HEK293 (cell line): ENCODE measurements around the gene PPP2CA.
A peak's percentile ranks its signal among the peaks of the same experiment; 100 is the strongest.

Experiments used
- CTCF ChIA-PET: fragments of 350-600 bp; formaldehyde crosslinking; extraction: SDS; loops from one replicate; lab custom pipeline; 2021; ENCODE audit warnings: antibody characterized with exemption; lab: Yijun Ruan, JAX
- POLR2A ChIA-PET: fragments of 300-600 bp; formaldehyde crosslinking; extraction: SDS; loops from one replicate; lab custom pipeline; 2020; ENCODE audit warnings: antibody characterized with exemption, inconsistent platforms; lab: Yijun Ruan, JAX
- H3K27ac ChIP-seq: fragments of 200-500 bp; sonication (Bioruptor generic); 2 replicates; pipeline ENCODE4 v1.5.1; 2014; ENCODE audit warnings: low read depth, low read length, control low read depth, inconsistent platforms; ENCODE audit errors: extremely low read depth
- H3K36me3 ChIP-seq, 2 experiments: fragments of 200-500 bp in 1 of 2; sonication (Bioruptor generic) in 1 of 2; 1 replicate in 1 of 2; 2 replicates in 1 of 2; pipeline ENCODE4 v1.5.1; 2014 to 2017; ENCODE audit warnings: inconsistent platforms in 2 of 2, low read length in 2 of 2; ENCODE audit not compliant: control insufficient read depth in 2 of 2, insufficient read depth in 1 of 2
- H3K4me1 ChIP-seq: fragments of 200-500 bp; sonication (Bioruptor generic); 2 replicates; pipeline ENCODE4 v1.5.1; 2014; ENCODE audit warnings: mild to moderate bottlenecking, low read length, inconsistent platforms; ENCODE audit not compliant: control insufficient read depth, insufficient read depth
- H3K4me3 ChIP-seq: 2 replicates; pipeline ENCODE4 v1.5.1; 2011; ENCODE audit warnings: low read depth, mild to moderate bottlenecking, control low read depth, low read length, moderate library complexity
- H3K9me3 ChIP-seq: fragments of 200-500 bp; sonication (Bioruptor generic); 2 replicates; pipeline ENCODE4 v1.5.1; 2014; ENCODE audit warnings: low read depth, low read length, inconsistent platforms; ENCODE audit not compliant: control insufficient read depth, insufficient read depth
- GLI4 ChIP-seq: fragments of 450-650 bp; formaldehyde crosslinking; IDR thresholded peaks from 2 replicates; pipeline ENCODE4 v1.5.1; 2016; ENCODE audit warnings: missing biosample characterization, missing genetic modification characterization
- GLIS1 ChIP-seq: fragments of 450-650 bp; formaldehyde crosslinking; IDR thresholded peaks from 2 replicates; pipeline ENCODE4 v1.5.1; 2016; ENCODE audit warnings: missing biosample characterization, missing genetic modification characterization
- GLIS2 ChIP-seq: fragments of 450-650 bp; formaldehyde crosslinking; IDR thresholded peaks from 2 replicates; pipeline ENCODE4 v1.5.1; 2016; ENCODE audit warnings: missing biosample characterization, missing genetic modification characterization
- OSR2 ChIP-seq: fragments of 450-650 bp; formaldehyde crosslinking; IDR thresholded peaks from 2 replicates; pipeline ENCODE4 v1.5.1; 2016; ENCODE audit warnings: missing biosample characterization, missing genetic modification characterization
- PRDM1 ChIP-seq: fragments of 450-650 bp; formaldehyde crosslinking; IDR thresholded peaks from 2 replicates; pipeline ENCODE4; 2016; ENCODE audit warnings: missing biosample characterization, missing genetic modification characterization
- REPIN1 ChIP-seq: fragments of 450-650 bp; formaldehyde crosslinking; IDR thresholded peaks from 2 replicates; pipeline ENCODE4 v1.5.1; 2017; ENCODE audit warnings: missing biosample characterization, missing genetic modification characterization, low read depth
- ZBTB17 ChIP-seq: fragments of 450-650 bp; formaldehyde crosslinking; IDR thresholded peaks from 2 replicates; pipeline ENCODE4 v1.5.1; 2016; ENCODE audit warnings: missing biosample characterization, missing genetic modification characterization
- ZIC2 ChIP-seq: fragments of 450-650 bp; formaldehyde crosslinking; IDR thresholded peaks from 2 replicates; pipeline ENCODE4 v1.5.1; 2016; ENCODE audit warnings: missing biosample characterization, missing genetic modification characterization
- ZNF121 ChIP-seq: fragments of 450-650 bp; formaldehyde crosslinking; IDR thresholded peaks from 2 replicates; pipeline ENCODE4 v1.5.1; 2016; ENCODE audit warnings: missing biosample characterization, missing genetic modification characterization
- ZNF132 ChIP-seq: fragments of 450-650 bp; formaldehyde crosslinking; IDR thresholded peaks from 2 replicates; pipeline ENCODE4 v1.5.1; 2017; ENCODE audit warnings: missing biosample characterization, missing genetic modification characterization, borderline replicate concordance
- ZNF335 ChIP-seq: fragments of 450-650 bp; formaldehyde crosslinking; conservative IDR thresholded peaks from 2 replicates; pipeline ENCODE4 v1.5.1; 2016; ENCODE audit warnings: missing biosample characterization, missing genetic modification characterization
- ZNF366 ChIP-seq: fragments of 450-650 bp; formaldehyde crosslinking; conservative IDR thresholded peaks from 2 replicates; pipeline ENCODE4 v1.5.1; 2016; ENCODE audit warnings: missing biosample characterization, missing genetic modification characterization
- ZNF423 ChIP-seq: fragments of 450-650 bp; formaldehyde crosslinking; IDR thresholded peaks from 2 replicates; pipeline ENCODE4 v1.5.1; 2016; ENCODE audit warnings: missing biosample characterization, missing genetic modification characterization
- ZNF521 ChIP-seq: fragments of 450-650 bp; formaldehyde crosslinking; IDR thresholded peaks from 2 replicates; pipeline ENCODE4 v1.5.1; 2017; ENCODE audit warnings: missing biosample characterization, mild to moderate bottlenecking, missing genetic modification characterization
- ZNF560 ChIP-seq: fragments of 450-650 bp; formaldehyde crosslinking; IDR thresholded peaks from 2 replicates; pipeline ENCODE4 v1.5.1; 2017; ENCODE audit warnings: missing biosample characterization, missing genetic modification characterization, borderline replicate concordance
- ZNF600 ChIP-seq: fragments of 450-650 bp; formaldehyde crosslinking; IDR thresholded peaks from 2 replicates; pipeline ENCODE4 v1.5.1; 2016; ENCODE audit warnings: missing biosample characterization, missing genetic modification characterization
- ZNF658 ChIP-seq: fragments of 450-650 bp; formaldehyde crosslinking; IDR thresholded peaks from 2 replicates; pipeline ENCODE4; 2016; ENCODE audit warnings: missing biosample characterization, missing genetic modification characterization
- ZNF660 ChIP-seq: fragments of 450-650 bp; IDR thresholded peaks from 2 replicates; pipeline ENCODE4 v1.5.1; 2018; ENCODE audit warnings: missing biosample characterization, mild to moderate bottlenecking, missing genetic modification characterization

The PPP2CA gene

DNA sequence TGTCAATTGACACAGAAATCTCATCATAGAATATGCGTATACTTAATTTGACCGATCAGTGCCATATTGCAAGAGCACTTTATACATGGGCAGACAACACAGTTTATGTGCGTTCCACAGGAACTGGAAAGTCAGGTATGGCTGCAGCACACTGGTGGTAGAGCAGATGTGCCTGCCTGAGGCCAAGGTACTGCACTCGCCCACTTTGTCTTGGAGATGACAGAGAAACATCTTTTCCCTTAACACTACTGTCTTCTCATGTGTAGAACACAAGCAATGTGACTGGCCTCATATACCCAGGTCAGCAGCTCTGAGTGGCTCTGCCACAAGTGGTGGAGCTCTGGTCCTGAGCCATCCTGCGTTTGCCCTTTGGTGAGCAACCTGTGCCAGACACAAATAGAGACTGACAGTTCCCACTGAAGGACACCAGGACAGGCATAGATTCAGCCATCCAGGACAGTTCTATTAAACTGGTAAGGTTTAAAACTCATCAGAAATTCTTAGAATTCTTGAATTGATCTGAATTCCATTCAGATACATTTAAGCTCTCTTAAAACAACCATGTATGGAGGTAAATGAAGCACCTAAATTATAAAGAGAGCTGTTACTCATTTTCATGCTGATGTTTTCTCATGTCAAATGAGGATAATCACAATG is 21.0 kb upstream of the PPP2CA start:
- no peaks in the 10 kb centered on the region for H3K9me3 ChIP-seq
- CTCF ChIA-PET: interaction anchor here (0.6 to 1.2 kb wide), 2 partner anchors 10 to 18 kb away, joined by 4 to 5 read pairs; no protein-coding TSS in a partner anchor
- no peaks in the 10 kb centered on the region for H3K36me3 ChIP-seq
- no peaks in the 10 kb centered on the region for H3K4me1 ChIP-seq
- 0 out of 2 replicates have a peak, but pooled peaks have one; percentile 20 for TF ChIP-seq ZNF335 (tag by site-specific recombination)
- TF ChIP-seq ZNF521: no peak
- POLR2A ChIA-PET: interaction anchor here (0.6 to 2.6 kb wide), 2 partner anchors 16 to 21 kb away, joined by 4 to 14 read pairs; partner anchors contain the start of gene PPP2CA
- H3K27ac ChIP-seq: no peak overlapping the region
- H3K4me3 ChIP-seq: no peak overlapping the region

- POLR2A ChIA-PET: interaction anchor here (0.8 to 4.9 kb wide), 4 partner anchors 10 to 32 kb away, joined by 3 to 47 read pairs (median 4); partner anchors contain the start of gene PPP2CA
- H3K36me3 ChIP-seq: no peaks in the 10 kb centered on the region
- TF ChIP-seq ZNF121 (tag by site-specific recombination) (peak; percentile 91), ZNF658 (no peak), ZNF560 (tag by site-specific recombination) (no peak)
- TF ChIP-seq, all 188 proteins: peak for 1
- H3K4me1 ChIP-seq: no peaks in the 10 kb centered on the region
- H3K9me3 ChIP-seq: no peaks in the 10 kb centered on the region
- H3K27ac ChIP-seq: no peak overlapping the region
- CTCF ChIA-PET: interaction anchor here (1.0 to 2.5 kb wide), 2 partner anchors 44 to 206 kb away, joined by 3 to 6 read pairs; no protein-coding TSS in a partner anchor
- no peak overlapping the region for H3K4me3 ChIP-seq
Measured at GRCh38 chr5:134245692-134246091, 19.8 kb upstream of the PPP2CA start.

DNA sequence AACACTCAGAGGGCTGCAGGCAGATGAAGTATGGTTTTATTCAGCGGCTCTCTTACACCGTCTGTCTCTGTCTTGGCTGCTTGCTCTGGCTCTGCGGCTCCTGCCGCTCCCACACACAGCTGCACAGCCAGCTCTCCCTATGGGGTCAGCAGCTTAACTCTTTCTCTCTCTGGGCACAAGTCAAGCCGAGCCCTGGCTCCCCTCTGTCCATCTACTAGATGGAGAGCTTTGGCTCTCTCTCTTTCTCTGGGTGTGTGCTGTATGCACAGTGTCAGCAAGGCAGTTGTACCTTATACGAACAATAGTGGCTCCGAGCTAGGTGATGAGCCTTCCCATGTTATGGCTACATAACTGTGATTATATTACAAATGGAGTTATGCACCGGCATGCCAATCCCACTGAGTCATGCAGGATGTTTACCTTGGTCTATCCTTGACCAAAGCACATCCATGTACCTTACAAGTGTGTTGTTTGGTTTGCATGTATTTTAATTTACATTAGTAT is 19.3 kb upstream of the PPP2CA start:
- H3K36me3 ChIP-seq: no peaks in the 10 kb centered on the region
- H3K9me3 ChIP-seq: no peaks in the 10 kb centered on the region
- CTCF ChIA-PET: interaction anchor here (1.0 to 2.5 kb wide), 2 partner anchors 45 to 959 kb away, joined by 3 to 6 read pairs; no protein-coding TSS in a partner anchor
- POLR2A ChIA-PET: interaction anchor here (0.7 to 4.9 kb wide), 6 partner anchors 9 to 69 kb away, joined by 3 to 47 read pairs (median 3); partner anchors contain the start of gene PPP2CA
- no peak for TF ChIP-seq GLI4
- TF ChIP-seq ZIC2 (tag by site-specific recombination): peak; percentile 90
- TF ChIP-seq ZBTB17 (tag by site-specific recombination): peak; percentile 73
- TF ChIP-seq GLIS2 (tag by site-specific recombination): peak; percentile 11; the same call in 1 of the 2 replicates
- peak; percentile 85 for TF ChIP-seq GLIS1 (tag by site-specific recombination)
- TF ChIP-seq ZNF660: no peak
- TF ChIP-seq ZNF423 (tag by site-specific recombination): no peak
- no peak for TF ChIP-seq ZNF132 (tag by site-specific recombination)
- peak; percentile 37; the same call in 1 of the 2 replicates for TF ChIP-seq ZNF366 (tag by site-specific recombination)
- TF ChIP-seq ZNF600 (tag by site-specific recombination): peak; percentile 100
- TF ChIP-seq ZNF335 (tag by site-specific recombination): 0 out of 2 replicates have a peak, but pooled peaks have one; percentile 22
- H3K27ac ChIP-seq: no peak overlapping the region
- no peak overlapping the region for H3K4me3 ChIP-seq
- H3K4me1 ChIP-seq: peaks cover 3% of the 10 kb centered on the region; the same call in 1 of the 2 replicates

DNA sequence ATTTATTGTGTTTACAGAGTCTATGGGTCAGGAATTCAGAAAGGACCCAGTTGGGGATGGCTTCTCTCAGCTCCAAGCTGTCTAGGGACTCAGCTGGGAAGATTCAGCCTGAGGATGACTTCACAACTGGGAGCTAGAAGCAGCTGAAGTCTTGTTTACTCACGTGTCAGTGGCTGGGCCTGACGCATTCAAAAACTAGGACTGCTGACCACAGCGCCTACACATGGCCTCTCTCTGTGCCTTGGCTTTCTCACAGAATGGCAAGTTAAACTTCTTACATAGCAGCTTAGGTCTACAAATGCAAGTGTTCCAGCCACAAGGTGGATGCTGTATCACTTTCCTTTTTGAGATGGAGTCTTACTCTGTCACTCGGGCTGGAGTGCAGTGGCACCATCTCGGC is 16.3 kb upstream of the PPP2CA start:
- CTCF ChIA-PET: no interaction called here
- no peak for TF ChIP-seq REPIN1 (tag by site-specific recombination)
- TF ChIP-seq OSR2 (tag by site-specific recombination): peak; percentile 48; the same call in 1 of the 2 replicates
- peak; percentile 36; the same call in 1 of the 2 replicates for TF ChIP-seq ZNF600 (tag by site-specific recombination)
- TF ChIP-seq PRDM1 (tag by site-specific recombination): peak; percentile 52
- 0 out of 2 replicates have a peak, but pooled peaks have one; percentile 11 for TF ChIP-seq ZNF335 (tag by site-specific recombination)
- TF ChIP-seq, all 188 proteins: peak for 4

More for the DNA sequence above, 16.3 kb upstream of the PPP2CA start:
- no peaks in the 10 kb centered on the region for H3K9me3 ChIP-seq
- H3K27ac ChIP-seq: no peak overlapping the region
- POLR2A ChIA-PET: interaction anchor here (4.9 kb wide), 1 partner anchor 16 kb away, joined by 47 read pairs; the partner anchor contains the start of gene PPP2CA
- no peaks in the 10 kb centered on the region for H3K36me3 ChIP-seq
- H3K4me3 ChIP-seq: no peak overlapping the region
- H3K4me1 ChIP-seq: peaks cover 4% of the 10 kb centered on the region; the same call in 1 of the 2 replicates
